Measurements from ENCODE around the gene TREML1.
"Not testable (repeated sequence)": the region's sequence is repeated elsewhere in the genome, so short reads cannot be mapped to it uniquely, and the experiment has no call there.

Gene TREML1

DNA sequence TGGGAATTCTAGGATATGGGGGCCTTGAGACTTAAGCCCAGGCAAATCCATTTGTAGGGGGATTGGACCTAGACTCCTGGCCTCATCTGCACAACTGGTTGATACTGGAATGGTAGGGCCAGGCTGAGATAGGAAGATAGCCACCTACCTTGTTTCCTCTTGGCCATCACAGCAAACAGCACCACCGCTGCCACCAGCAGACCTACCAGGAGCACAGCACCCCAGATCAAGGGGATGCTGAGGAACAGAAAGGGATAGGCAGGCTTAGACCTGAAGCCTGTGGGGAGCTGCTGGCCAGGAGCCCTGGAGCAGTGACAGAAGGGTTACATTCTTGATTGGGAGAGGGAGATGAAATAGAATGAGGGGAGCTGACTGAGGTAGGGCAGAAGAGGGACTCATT is 3.5 kb downstream of the TREML1 start:
- Mint-ChIP-seq H3K27me3 (peaks cover 5% of the 10 kb centered on the region), H3K36me3 (ENCODE audit: low read depth) (peaks cover 14% of the 10 kb centered on the region), H3K4me1 (ENCODE audit: low read depth) (peaks cover 15% of the 10 kb centered on the region), H3K9me3 (no peaks in the 10 kb centered on the region), H3K4me3 (no peak overlapping the region), H3K27ac (no peak overlapping the region)
- intact Hi-C loops (cut with micrococcal nuclease) = no loop called here

DNA sequence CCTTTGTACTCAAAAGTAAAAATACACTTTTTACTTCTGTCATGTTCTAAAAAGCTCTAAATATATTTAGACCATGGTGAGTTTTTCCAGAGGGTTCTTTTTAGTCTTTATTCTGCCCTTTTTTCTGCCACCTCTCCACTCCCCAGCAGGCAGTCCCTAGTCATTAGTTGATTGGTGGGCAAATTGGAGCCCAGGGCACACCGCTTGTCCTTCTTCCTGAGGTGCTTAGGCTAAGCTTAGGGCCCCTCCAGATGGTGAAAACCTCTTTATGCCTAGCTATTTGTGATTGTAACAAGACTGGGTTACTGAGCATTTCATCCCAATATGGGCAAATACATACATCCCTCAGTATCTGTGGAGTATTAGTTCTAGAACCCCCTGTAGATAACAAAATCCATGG is 6.2 kb downstream of the TREML1 start:
- intact Hi-C loops (cut with micrococcal nuclease) = no loop called here
- H3K27ac Mint-ChIP-seq = no peak overlapping the region
- peaks cover 2% of the 10 kb centered on the region for H3K27me3 Mint-ChIP-seq
- no peaks in the 10 kb centered on the region for H3K9me3 Mint-ChIP-seq
- no peaks in the 10 kb centered on the region for H3K4me1 Mint-ChIP-seq (ENCODE audit: low read depth)
- no peak overlapping the region for H3K4me3 Mint-ChIP-seq
- peaks cover 14% of the 10 kb centered on the region for H3K36me3 Mint-ChIP-seq (ENCODE audit: low read depth)

DNA sequence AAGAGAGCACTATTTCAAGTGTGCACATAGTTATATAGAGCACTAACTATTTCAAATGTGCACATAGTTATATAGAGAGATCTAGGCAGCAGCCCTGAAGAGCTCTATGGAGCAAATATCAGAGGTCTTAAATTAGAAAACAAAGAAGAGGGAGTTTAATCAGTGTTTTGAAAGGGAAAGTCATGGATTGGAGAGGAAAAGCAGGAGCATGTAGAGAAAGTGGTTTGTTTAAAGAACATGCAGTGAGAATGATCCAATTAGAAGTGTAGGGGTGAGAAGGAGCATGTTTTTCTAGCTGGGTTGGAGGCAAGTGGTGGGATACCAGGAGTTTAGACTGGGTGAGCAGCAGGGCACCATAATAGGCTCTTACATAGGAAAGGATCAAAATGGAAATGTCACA is 17.2 kb downstream of the TREML1 start:
- Mint-ChIP-seq H3K4me3 (no peak overlapping the region), H3K27ac (no peak overlapping the region), H3K36me3 (ENCODE audit: low read depth) (no peaks in the 10 kb centered on the region), H3K4me1 (ENCODE audit: low read depth) (peaks cover 6% of the 10 kb centered on the region), H3K9me3 (no peaks in the 10 kb centered on the region), H3K27me3 (no peaks in the 10 kb centered on the region)
- intact Hi-C loops (cut with micrococcal nuclease) = no loop called here

DNA sequence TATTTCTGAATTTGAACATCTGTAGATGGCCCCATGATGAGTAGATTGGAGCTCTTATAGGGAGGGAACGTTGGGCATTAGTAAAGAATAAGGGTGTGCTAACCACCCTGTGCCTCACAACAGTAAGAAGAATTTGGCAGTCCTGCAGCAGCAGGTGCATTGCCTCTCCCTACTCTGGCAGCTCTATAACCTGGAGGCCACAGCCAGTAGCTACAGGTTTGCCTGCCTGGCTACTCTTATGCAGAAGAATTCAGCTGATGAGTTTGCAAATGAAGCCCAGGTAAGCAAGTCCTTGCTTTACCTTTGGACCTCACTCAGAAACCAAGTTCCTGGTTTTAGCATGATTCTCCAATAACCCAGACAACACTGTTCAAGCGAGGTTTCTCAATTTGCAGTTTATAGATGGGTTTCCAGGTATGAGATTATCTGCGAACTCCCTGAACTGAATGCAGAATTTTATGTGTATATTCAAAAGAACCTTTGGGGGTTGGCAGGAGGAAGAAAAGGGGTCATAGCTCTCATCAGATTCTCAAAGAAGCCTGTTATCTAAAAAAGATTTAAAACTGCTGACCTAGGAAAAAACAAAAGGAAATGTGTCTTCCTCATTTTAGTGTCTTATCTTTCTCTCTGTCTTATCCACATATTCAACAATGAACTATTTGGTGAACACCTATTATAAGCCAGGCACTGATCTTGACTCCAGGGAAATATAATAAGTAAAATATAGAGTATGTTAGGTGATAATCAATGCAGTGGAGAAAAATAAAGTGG is 18.9 kb downstream of the TREML1 start:
- Mint-ChIP-seq H3K36me3 (ENCODE audit: low read depth) (no peaks in the 10 kb centered on the region), H3K9me3 (no peaks in the 10 kb centered on the region), H3K4me1 (ENCODE audit: low read depth) (peaks cover 6% of the 10 kb centered on the region), H3K4me3 (no peak overlapping the region), H3K27me3 (no peaks in the 10 kb centered on the region), H3K27ac (no peak overlapping the region)
- intact Hi-C loops (cut with micrococcal nuclease) = no loop called here

DNA sequence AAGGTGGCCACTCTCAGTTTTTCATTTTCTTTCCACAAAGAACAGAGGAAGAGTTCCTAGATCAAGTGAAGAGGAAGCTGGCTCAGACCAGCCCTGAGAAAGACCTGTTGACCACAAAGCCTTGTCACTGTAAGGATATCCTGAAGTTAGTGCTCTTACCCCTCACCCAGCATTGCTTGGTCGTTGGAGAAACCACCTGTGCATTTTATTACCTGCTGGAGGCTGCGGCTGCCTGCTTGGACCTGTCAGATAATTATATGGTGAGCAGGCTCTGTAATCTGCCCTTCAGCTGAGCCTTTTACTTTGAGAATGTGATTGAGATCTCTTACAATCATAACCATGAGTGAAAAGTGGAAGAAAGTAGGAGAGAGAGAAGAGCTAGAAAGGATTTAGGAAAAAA is 21.9 kb downstream of the TREML1 start:
- H3K27ac Mint-ChIP-seq = no peak overlapping the region
- H3K9me3 Mint-ChIP-seq = no peaks in the 10 kb centered on the region
- H3K36me3 Mint-ChIP-seq (ENCODE audit: low read depth) = no peaks in the 10 kb centered on the region
- intact Hi-C loops (cut with micrococcal nuclease) = no loop called here
- peaks cover 6% of the 10 kb centered on the region for H3K4me1 Mint-ChIP-seq (ENCODE audit: low read depth)
- no peaks in the 10 kb centered on the region for H3K27me3 Mint-ChIP-seq
- H3K4me3 Mint-ChIP-seq = no peak overlapping the region

DNA sequence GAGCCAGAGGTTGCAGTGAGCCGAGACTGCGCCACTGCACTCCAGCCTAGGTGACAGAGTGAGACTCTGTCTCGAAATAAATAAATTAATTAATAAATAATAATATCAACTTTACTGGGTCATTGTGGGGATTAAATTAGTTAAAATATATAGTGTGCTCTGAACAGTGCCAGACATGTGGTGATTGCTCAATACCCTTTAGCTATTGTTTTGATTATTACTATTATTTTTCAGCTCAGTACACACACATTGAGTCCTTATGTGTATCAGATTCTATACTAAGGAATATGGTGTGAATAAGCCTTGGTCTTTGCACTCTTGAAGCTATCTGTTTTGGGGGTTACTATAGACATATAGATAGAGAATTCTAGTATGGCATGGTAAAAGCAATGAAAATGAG is 28.9 kb downstream of the TREML1 start:
- no peaks in the 10 kb centered on the region for H3K4me1 Mint-ChIP-seq (ENCODE audit: low read depth)
- no peak overlapping the region for H3K27ac Mint-ChIP-seq

DNA sequence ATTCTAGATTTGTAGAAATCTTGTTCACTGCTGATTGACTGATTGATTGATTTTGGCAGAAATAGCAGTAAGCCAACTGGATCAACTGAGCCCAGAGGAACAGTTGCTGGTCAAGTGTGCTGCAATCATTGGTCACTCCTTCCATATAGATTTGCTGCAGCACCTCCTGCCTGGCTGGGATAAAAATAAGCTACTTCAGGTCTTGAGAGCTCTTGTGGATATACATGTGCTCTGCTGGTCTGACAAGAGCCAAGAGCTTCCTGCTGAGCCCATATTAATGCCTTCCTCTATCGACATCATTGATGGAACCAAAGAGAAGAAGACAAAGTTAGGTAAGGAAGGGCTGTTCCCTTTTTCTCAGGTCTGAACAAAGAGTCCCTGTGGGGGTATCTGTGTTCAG is 31.2 kb downstream of the TREML1 start:
- Mint-ChIP-seq H3K4me1 (ENCODE audit: low read depth) (no peaks in the 10 kb centered on the region), H3K4me3 (no peak overlapping the region)

More for the DNA sequence above, 28.9 kb downstream of the TREML1 start:
- Mint-ChIP-seq H3K27me3 (no peaks in the 10 kb centered on the region), H3K36me3 (ENCODE audit: low read depth) (no peaks in the 10 kb centered on the region), H3K4me3 (no peak overlapping the region), H3K9me3 (no peaks in the 10 kb centered on the region)
- intact Hi-C loops (cut with micrococcal nuclease) = no loop called here

DNA sequence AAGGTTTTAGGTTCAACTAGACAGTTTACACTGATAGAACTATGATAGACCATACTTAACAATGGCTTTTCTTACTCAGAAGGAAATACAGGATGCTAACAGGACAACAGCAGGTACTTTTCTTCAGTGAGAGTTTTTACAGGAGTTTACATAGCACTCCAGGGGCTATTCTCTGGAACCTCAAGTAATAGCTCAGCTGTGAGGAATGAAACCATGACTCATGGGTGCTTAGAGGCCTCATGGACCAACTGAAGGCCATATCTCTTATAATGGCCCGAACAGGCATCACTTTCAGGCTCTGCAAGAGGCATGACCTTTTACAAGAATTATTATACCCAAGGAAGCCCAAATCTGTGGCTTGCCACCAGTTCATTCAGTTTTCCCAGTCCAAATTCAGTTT is 31.8 kb downstream of the TREML1 start:
- intact Hi-C loops (cut with micrococcal nuclease) = no loop called here
- H3K27ac Mint-ChIP-seq = no peak overlapping the region
- no peaks in the 10 kb centered on the region for H3K4me1 Mint-ChIP-seq (ENCODE audit: low read depth)
- H3K4me3 Mint-ChIP-seq = no peak overlapping the region
- no peaks in the 10 kb centered on the region for H3K27me3 Mint-ChIP-seq
- H3K36me3 Mint-ChIP-seq (ENCODE audit: low read depth) = no peaks in the 10 kb centered on the region
- H3K9me3 Mint-ChIP-seq = no peaks in the 10 kb centered on the region

More for the DNA sequence above, 31.2 kb downstream of the TREML1 start:
- no peaks in the 10 kb centered on the region for H3K27me3 Mint-ChIP-seq
- intact Hi-C loops (cut with micrococcal nuclease) = no loop called here
- no peak overlapping the region for H3K27ac Mint-ChIP-seq
- H3K9me3 Mint-ChIP-seq = no peaks in the 10 kb centered on the region
- H3K36me3 Mint-ChIP-seq (ENCODE audit: low read depth) = no peaks in the 10 kb centered on the region

DNA sequence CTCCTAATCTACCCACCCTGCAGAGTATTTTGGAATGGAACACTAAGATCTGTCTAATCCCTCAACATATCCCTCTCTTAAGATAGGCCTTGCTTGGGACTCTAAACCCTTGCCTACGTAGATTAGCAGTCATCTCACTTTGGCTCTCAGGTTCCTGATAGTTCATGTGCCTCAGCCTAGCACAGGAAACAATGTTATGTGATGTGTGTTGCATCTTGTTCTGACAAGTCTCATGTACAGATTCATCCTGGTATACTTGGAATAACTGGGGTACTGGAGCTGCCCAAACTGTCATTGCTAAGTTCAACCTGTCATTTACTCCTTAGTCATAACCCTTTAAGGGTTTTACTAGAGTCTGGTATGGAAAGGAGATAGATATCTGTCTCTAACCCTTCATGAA is 34.1 kb downstream of the TREML1 start:
- Mint-ChIP-seq H3K27me3 (no peaks in the 10 kb centered on the region), H3K27ac (no peak overlapping the region), H3K36me3 (ENCODE audit: low read depth) (no peaks in the 10 kb centered on the region), H3K4me3 (no peak overlapping the region), H3K9me3 (no peaks in the 10 kb centered on the region), H3K4me1 (ENCODE audit: low read depth) (no peaks in the 10 kb centered on the region)
- intact Hi-C loops (cut with micrococcal nuclease) = no loop called here

DNA sequence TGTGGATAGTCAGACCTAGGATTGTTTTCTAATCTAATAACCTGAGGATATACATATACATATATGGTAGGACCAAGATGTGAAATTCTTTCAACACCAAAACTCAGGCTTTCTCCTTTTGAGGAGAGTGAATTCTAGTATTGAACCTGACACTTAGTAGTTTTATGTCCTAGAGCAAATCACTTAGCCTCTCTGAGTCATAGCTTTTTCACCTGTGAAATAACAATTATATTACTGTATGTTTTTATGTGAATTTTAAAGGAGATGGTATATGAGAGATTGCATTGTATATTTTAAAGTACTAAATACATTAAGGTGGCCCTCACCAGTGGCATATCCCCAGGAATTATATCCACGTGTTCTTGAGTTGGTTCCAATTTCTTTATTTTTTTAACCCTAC is 34.6 kb downstream of the TREML1 start:
- intact Hi-C loops (cut with micrococcal nuclease) = no loop called here
- no peaks in the 10 kb centered on the region for H3K36me3 Mint-ChIP-seq (ENCODE audit: low read depth)
- H3K27ac Mint-ChIP-seq = no peak overlapping the region
- H3K4me3 Mint-ChIP-seq = no peak overlapping the region
- no peaks in the 10 kb centered on the region for H3K9me3 Mint-ChIP-seq
- no peaks in the 10 kb centered on the region for H3K4me1 Mint-ChIP-seq (ENCODE audit: low read depth)
- H3K27me3 Mint-ChIP-seq = no peaks in the 10 kb centered on the region

DNA sequence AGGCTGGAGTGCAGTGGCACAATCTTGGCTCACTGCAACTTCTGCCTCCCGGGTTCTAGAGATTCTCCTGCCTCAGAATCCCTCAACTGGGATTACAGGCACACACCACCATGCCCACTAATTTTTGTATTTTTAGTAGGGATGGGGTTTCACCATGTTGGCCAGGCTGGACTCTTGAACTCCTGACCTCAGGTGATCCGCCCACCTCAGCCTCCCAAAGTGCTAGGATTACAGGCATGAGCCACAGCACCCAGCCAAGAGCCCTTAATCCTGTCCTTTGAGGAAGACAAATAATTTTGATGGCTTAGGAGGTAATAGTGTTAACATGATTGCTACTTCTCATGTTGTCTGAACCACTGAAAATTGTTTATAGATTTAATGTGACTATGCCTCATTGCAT is 39.1 kb downstream of the TREML1 start:
- H3K36me3 Mint-ChIP-seq (ENCODE audit: low read depth); H3K4me1 Mint-ChIP-seq (ENCODE audit: low read depth); H3K27ac Mint-ChIP-seq; H3K9me3 Mint-ChIP-seq; intact Hi-C loops (cut with micrococcal nuclease); H3K4me3 Mint-ChIP-seq; H3K27me3 Mint-ChIP-seq: not testable (repeated sequence)

DNA sequence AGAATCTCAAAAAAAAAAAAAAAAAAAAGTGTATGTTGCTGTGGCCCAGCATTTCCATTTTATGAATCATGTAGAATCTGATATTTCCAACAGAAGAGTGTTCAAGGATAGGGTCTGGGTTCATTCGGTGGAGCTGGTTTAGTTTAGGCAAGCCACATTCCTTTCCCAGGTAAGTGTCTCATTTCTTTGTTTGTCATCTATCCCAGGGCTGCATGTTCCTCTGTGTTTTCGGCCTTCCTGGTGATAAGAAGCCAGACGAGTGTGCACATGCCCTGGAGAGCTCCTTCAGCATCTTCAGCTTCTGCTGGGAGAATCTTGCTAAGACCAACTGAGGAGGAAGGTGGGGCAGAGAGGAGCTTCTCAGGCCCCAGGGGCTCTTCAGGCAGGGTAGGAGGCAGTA is 43.1 kb downstream of the TREML1 start:
- Mint-ChIP-seq H3K4me3 (no peak overlapping the region), H3K27ac (no peak overlapping the region), H3K4me1 (ENCODE audit: low read depth) (no peaks in the 10 kb centered on the region), H3K27me3 (no peaks in the 10 kb centered on the region), H3K9me3 (no peaks in the 10 kb centered on the region), H3K36me3 (ENCODE audit: low read depth) (no peaks in the 10 kb centered on the region)
- intact Hi-C loops (cut with micrococcal nuclease) = no loop called here

DNA sequence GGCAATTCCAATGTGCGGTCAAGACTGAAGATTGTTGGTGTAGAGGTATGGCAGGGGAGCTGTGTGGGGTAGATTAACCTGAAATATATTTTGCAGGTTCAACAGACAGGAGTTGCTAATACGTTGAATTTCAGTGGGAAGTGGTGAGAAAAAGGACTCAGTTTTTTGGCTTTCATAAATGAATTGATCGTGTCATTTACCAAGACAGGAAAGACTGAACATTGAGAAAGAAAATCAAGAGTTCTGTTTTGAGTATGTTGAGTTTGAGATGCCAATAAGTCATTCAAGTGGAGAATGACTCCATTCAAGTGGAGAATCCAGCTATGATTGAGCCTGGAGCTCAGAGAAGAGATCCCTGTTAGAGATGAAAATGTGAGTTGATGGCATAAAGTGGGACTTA is 50.3 kb downstream of the TREML1 start:
- Mint-ChIP-seq H3K4me1 (ENCODE audit: low read depth) (peaks cover 3% of the 10 kb centered on the region), H3K36me3 (ENCODE audit: low read depth) (peaks cover 24% of the 10 kb centered on the region), H3K27ac (no peak overlapping the region), H3K27me3 (no peaks in the 10 kb centered on the region), H3K9me3 (no peaks in the 10 kb centered on the region), H3K4me3 (no peak overlapping the region)
- intact Hi-C loops (cut with micrococcal nuclease) = no loop called here

DNA sequence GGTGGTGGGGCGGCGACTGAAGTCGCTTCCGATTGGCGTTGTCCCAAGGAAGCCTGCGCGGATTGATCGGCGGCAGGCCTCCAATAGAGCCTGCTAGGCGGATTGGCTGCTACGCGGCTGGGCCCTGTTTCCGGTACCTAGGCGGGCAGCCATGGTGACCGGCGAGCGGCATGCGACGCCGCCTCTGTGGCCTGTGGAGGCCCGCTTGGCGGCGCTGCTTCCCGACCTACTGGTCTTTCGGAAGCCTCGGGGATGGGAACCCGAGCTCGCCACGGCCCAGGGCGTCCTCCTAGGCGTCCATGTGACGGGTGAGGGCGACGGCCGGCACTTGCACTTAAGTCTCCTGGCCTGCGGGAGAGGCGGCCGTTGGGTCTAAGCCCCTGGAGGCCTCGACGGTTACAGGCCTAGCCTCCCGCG is 53.3 kb downstream of the TREML1 start:
- Mint-ChIP-seq H3K4me1 (ENCODE audit: low read depth) (peaks cover 3% of the 10 kb centered on the region), H3K27ac (peak overlapping the region; percentile 44), H3K9me3 (no peaks in the 10 kb centered on the region), H3K4me3 (peak overlapping the region; percentile 64), H3K36me3 (ENCODE audit: low read depth) (peaks cover 53% of the 10 kb centered on the region), H3K27me3 (no peaks in the 10 kb centered on the region)
- intact Hi-C loops (cut with micrococcal nuclease) = no loop called here

Data from dendritic cell treated with granulocyte-macrophage colony-stimulating factor and Interleukin-4, amounts not matched to agents 40 ng/mL and 50 ng/mL, for 4 days (primary cell).